Trophoblast cell (in vitro differentiated cells and primary cell): ENCODE measurements around the gene THSD4.

Source experiments
- DNase-seq, 2 donors: peaks; one replicate each; pipeline ENCODE4 v3.0.0-alpha.2; 2016
- H2AFZ ChIP-seq: 2 replicates; pipeline ENCODE4 v1.6.1; 2013; ENCODE audit warnings: low read length, moderate library complexity, mild to moderate bottlenecking; ENCODE audit not compliant: insufficient read depth, poor library complexity
- H2AK5ac ChIP-seq: 2 replicates; pipeline ENCODE4 v1.6.1; 2013; ENCODE audit warnings: mild to moderate bottlenecking, low read length
- H2BK120ac ChIP-seq: 2 replicates; pipeline ENCODE4 v1.6.1; 2013; ENCODE audit warnings: low read length, mild to moderate bottlenecking, moderate library complexity; ENCODE audit not compliant: insufficient read depth, poor library complexity
- H2BK12ac ChIP-seq: 2 replicates; pipeline ENCODE4 v1.6.1; 2013; ENCODE audit warnings: mild to moderate bottlenecking, low read length, moderate library complexity
- H2BK5ac ChIP-seq: 2 replicates; pipeline ENCODE4 v1.6.1; 2013; ENCODE audit warnings: low read length, low read depth, moderate library complexity, mild to moderate bottlenecking; ENCODE audit not compliant: poor library complexity
- H3K14ac ChIP-seq: 2 replicates; pipeline ENCODE4 v1.6.1; 2013; ENCODE audit warnings: mild to moderate bottlenecking, low read length
- H3K18ac ChIP-seq: 2 replicates; pipeline ENCODE4 v1.6.1; 2013; ENCODE audit warnings: mild to moderate bottlenecking, low read length
- H3K23ac ChIP-seq: 2 replicates; pipeline ENCODE4 v1.6.1; 2013; ENCODE audit warnings: low read length
- H3K27ac ChIP-seq: 2 replicates; pipeline ENCODE4 v1.5.1; 2013; ENCODE audit warnings: low read depth, mild to moderate bottlenecking, inconsistent platforms, low read length, moderate library complexity
- H3K27me3 ChIP-seq: 2 replicates; pipeline ENCODE4 v1.6.1; 2013; ENCODE audit warnings: inconsistent platforms, mild to moderate bottlenecking, low read length, moderate library complexity; ENCODE audit not compliant: insufficient read depth
- H3K36me3 ChIP-seq, 2 experiments: 1 replicate in 1 of 2; 2 replicates in 1 of 2; pipeline ENCODE4 v1.6.1; 2013; ENCODE audit warnings: low read length in 2 of 2, mild to moderate bottlenecking in 2 of 2, moderate library complexity in 1 of 2; ENCODE audit not compliant: insufficient read depth in 2 of 2, control insufficient read depth in 1 of 2
- H3K4ac ChIP-seq: 2 replicates; pipeline ENCODE4 v1.6.1; 2013; ENCODE audit warnings: low read depth, mild to moderate bottlenecking, low read length, moderate library complexity
- H3K4me1 ChIP-seq, 2 experiments: 1 replicate in 1 of 2; 2 replicates in 1 of 2; pipeline ENCODE4 v1.6.1; 2013; ENCODE audit warnings: low read length in 2 of 2, mild to moderate bottlenecking in 2 of 2, moderate library complexity in 1 of 2; ENCODE audit not compliant: insufficient read depth in 2 of 2, control insufficient read depth in 1 of 2
- H3K4me2 ChIP-seq: 2 replicates; pipeline ENCODE4 v1.6.1; 2013; ENCODE audit warnings: inconsistent platforms, mild to moderate bottlenecking, low read length, moderate library complexity
- H3K4me3 ChIP-seq: 2 replicates; pipeline ENCODE4 v1.5.1; 2013; ENCODE audit warnings: mild to moderate bottlenecking, low read depth, low read length, inconsistent platforms
- H3K79me1 ChIP-seq: one replicate; pipeline ENCODE4 v1.6.1; 2013; ENCODE audit warnings: low read length
- H3K79me2 ChIP-seq: 2 replicates; pipeline ENCODE4 v1.6.1; 2013; ENCODE audit warnings: low read length, mild to moderate bottlenecking; ENCODE audit not compliant: control insufficient read depth, insufficient read depth, poor library complexity
- H3K9ac ChIP-seq: 2 replicates; pipeline ENCODE4 v1.6.1; 2013; ENCODE audit warnings: mild to moderate bottlenecking, low read length
- H3K9me3 ChIP-seq: 2 replicates; pipeline ENCODE4 v1.6.1; 2013; ENCODE audit warnings: low read depth, mild to moderate bottlenecking, control low read depth, inconsistent platforms, low read length; ENCODE audit not compliant: insufficient read depth
- H4K12ac ChIP-seq: 2 replicates; pipeline ENCODE4 v1.6.1; 2013; ENCODE audit warnings: low read depth, mild to moderate bottlenecking, low read length, moderate library complexity
- H4K8ac ChIP-seq: 2 replicates; pipeline ENCODE4 v1.6.1; 2013; ENCODE audit warnings: low read depth, mild to moderate bottlenecking, low read length, moderate library complexity
- H4K91ac ChIP-seq: one replicate; pipeline ENCODE4 v1.6.1; 2013; ENCODE audit warnings: low read depth, mild to moderate bottlenecking, low read length, moderate library complexity
- WGBS: extraction: QIAGEN DNeasy Blood & Tissue Kit; methylation state at CpG from one replicate; pipeline ENCODE4 v1.1.7; 2013; ENCODE audit warnings: missing lambda C conversion rate; ENCODE audit not compliant: insufficient read length, insufficient coverage; ENCODE audit errors: extremely low coverage; 5-methylcytosine and 5-hydroxymethylcytosine counted together

Gene THSD4

GRCh38 chr15:71325481-71325880 lies 210.2 kb downstream of the THSD4 start:
- Histone ChIP-seq H3K4me2 (no peak overlapping the region), H3K4me1 (peaks cover 7 to 9% of the 10 kb centered on the region in 2 experiments), H4K91ac (no peak overlapping the region), H4K8ac (no peak overlapping the region), H3K9me3 (no peaks in the 10 kb centered on the region), H3K23ac (no peak overlapping the region), H3K4me3 (no peak overlapping the region), H3K79me1 (no peaks in the 10 kb centered on the region), H2AFZ (no peak overlapping the region), H3K4ac (no peak overlapping the region), H3K18ac (no peak overlapping the region), H4K12ac (no peak overlapping the region), H3K27ac (no peak overlapping the region), H2BK5ac (no peak overlapping the region), H2BK120ac (no peak overlapping the region), H2AK5ac (no peak overlapping the region), H3K9ac (no peak overlapping the region), H3K14ac (no peak overlapping the region), H3K79me2 (no peaks in the 10 kb centered on the region), H3K36me3 (no peaks in the 10 kb centered on the region), H2BK12ac (no peak overlapping the region), H3K27me3 (no peaks in the 10 kb centered on the region)
- WGBS: no CpG with 5 or more reads among the region's 1 CpG
- no peak for DNase-seq

DNA sequence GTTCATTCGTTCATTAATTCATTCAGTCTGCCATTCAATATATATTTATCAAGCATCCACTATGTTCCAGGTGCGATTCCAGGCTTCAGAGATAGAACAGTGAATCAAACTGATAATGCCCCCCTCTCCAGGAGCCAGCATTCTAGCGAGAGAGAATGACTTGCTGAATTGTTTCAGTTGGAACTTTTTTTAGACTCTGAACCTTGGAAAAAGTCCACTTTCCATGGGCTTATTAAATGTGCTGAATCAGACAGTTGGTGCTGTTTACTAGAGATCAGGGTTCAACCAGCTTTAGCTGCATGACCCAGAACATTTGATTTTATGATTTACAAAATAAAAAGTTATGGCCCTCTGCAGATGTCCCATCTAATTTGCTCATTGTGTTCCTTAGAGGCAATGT lies 213.2 kb downstream of the THSD4 start:
- DNase-seq: no peak
- Histone ChIP-seq H3K36me3 (no peaks in the 10 kb centered on the region), H4K91ac (no peak overlapping the region), H3K27me3 (no peaks in the 10 kb centered on the region), H4K12ac (no peak overlapping the region), H3K23ac (no peak overlapping the region), H3K18ac (no peak overlapping the region), H3K79me2 (no peaks in the 10 kb centered on the region), H3K27ac (no peak overlapping the region), H3K4me2 (no peak overlapping the region), H3K14ac (no peak overlapping the region), H4K8ac (no peak overlapping the region), H3K4me3 (no peak overlapping the region), H2BK12ac (no peak overlapping the region), H2AFZ (no peak overlapping the region), H2BK120ac (no peak overlapping the region), H2AK5ac (no peak overlapping the region), H3K4me1 (peaks cover 7 to 9% of the 10 kb centered on the region in 2 experiments), H2BK5ac (no peak overlapping the region), H3K4ac (no peak overlapping the region), H3K9ac (no peak overlapping the region), H3K79me1 (no peaks in the 10 kb centered on the region), H3K9me3 (no peaks in the 10 kb centered on the region)
- no CpG with 5 or more reads among the region's 3 CpGs for WGBS

- peak; percentile 28 to 60 for DNase-seq
Observed at GRCh38 chr15:71329041-71329440, 213.8 kb downstream of the THSD4 start.

DNA sequence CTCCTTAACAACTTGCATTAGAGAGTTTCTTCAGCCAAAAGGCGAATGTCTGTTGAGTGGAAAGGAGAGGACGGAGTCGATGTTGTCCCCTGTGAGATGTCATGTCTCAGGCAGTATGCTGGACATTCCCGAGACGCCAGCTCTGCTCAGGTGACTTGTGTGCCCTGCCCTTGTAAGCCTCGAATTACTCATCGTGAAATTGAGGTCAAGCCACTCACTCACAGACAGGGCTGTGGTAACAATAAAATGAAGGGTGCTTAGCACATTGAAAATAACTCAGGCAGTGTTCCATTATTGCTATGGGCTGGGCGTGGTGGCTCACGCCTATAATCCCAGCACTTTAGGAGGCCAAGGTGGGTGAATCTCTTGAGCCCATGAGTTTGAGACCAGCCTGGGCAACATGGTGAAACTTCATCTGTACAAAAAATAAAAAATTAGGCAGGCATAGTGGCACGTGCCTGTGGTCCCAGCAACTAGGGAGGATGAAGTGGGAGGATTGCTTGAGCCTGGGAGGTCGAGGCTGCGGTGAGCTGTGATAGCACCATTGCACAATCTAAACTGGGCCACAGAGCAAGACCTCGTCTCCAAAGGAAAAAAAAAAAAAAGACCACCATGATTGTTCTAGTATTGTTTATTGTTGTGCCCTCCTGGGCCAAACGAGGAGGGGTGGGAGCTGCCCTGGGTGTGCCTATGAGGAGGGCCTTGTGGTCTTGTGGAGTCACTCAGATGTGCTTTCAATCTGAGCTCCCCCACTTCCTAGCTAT lies 214.4 kb downstream of the THSD4 start:
- Histone ChIP-seq H3K79me2 (no peaks in the 10 kb centered on the region), H3K27ac (no peak overlapping the region), H3K36me3 (no peaks in the 10 kb centered on the region), H4K12ac (no peak overlapping the region), H3K4me2 (no peak overlapping the region), H3K4me1 (peaks cover 7 to 9% of the 10 kb centered on the region in 2 experiments), H3K79me1 (no peaks in the 10 kb centered on the region), H3K18ac (no peak overlapping the region), H2AK5ac (no peak overlapping the region), H2BK120ac (no peak overlapping the region), H2AFZ (no peak overlapping the region), H4K91ac (no peak overlapping the region), H3K14ac (no peak overlapping the region), H3K4me3 (no peak overlapping the region), H3K4ac (no peak overlapping the region), H2BK5ac (no peak overlapping the region), H3K9ac (no peak overlapping the region), H3K9me3 (no peaks in the 10 kb centered on the region), H2BK12ac (no peak overlapping the region), H4K8ac (no peak overlapping the region), H3K27me3 (no peaks in the 10 kb centered on the region), H3K23ac (no peak overlapping the region)
- peak; percentile 83 to 89 for DNase-seq
- WGBS: no CpG with 5 or more reads among the region's 14 CpGs

More at GRCh38 chr15:71329041-71329440, 213.8 kb downstream of the THSD4 start:
- Histone ChIP-seq H3K27me3 (no peaks in the 10 kb centered on the region), H2AFZ (no peak overlapping the region), H3K27ac (no peak overlapping the region), H3K4me1 (peaks cover 7 to 9% of the 10 kb centered on the region in 2 experiments), H4K12ac (no peak overlapping the region), H4K8ac (no peak overlapping the region), H2BK12ac (no peak overlapping the region), H2AK5ac (no peak overlapping the region), H2BK120ac (no peak overlapping the region), H3K79me1 (no peaks in the 10 kb centered on the region), H3K4me2 (no peak overlapping the region), H3K79me2 (no peaks in the 10 kb centered on the region), H3K9me3 (no peaks in the 10 kb centered on the region), H3K9ac (no peak overlapping the region), H3K18ac (no peak overlapping the region), H2BK5ac (no peak overlapping the region), H4K91ac (no peak overlapping the region), H3K36me3 (no peaks in the 10 kb centered on the region), H3K14ac (no peak overlapping the region), H3K4me3 (no peak overlapping the region), H3K23ac (no peak overlapping the region), H3K4ac (no peak overlapping the region)
- WGBS: no CpG with 5 or more reads among the region's 8 CpGs
